B cell (primary cell): Measurements from ENCODE around the gene NPY4R.
"Not testable (repeated sequence)": the region's sequence is repeated elsewhere in the genome, so short reads cannot be mapped to it uniquely, and the experiment has no call there.

ENCODE experiments used
- CTCF ChIP-seq: fragments of 200-600 bp; IDR thresholded peaks from one replicate; pipeline ENCODE4 v1.8.0; 2022; ENCODE audit warnings: antibody characterized with exemption, mild to moderate bottlenecking
- EZH2 ChIP-seq: IDR thresholded peaks from 2 replicates; pipeline ENCODE4 v1.6.1; 2012; ENCODE audit warnings: borderline replicate concordance, low read depth, mild to moderate bottlenecking, moderate library complexity, low read length; ENCODE audit not compliant: insufficient read depth, poor library complexity, severe bottlenecking

GRCh38 chr10:46441837-46442278, 23.9 kb downstream of the NPY4R start:
- not testable (repeated sequence) for TF ChIP-seq CTCF, EZH2
